Glutamatergic neuron (in vitro differentiated cells): ENCODE results near the gene IFNA13. TPM values are rescaled to one million over a fixed set of nuclear protein-coding genes. Genes with fewer than 3 reads are reported as not detected.
"Not testable (repeated sequence)": the region's sequence is repeated elsewhere in the genome, so short reads cannot be mapped to it uniquely, and the experiment has no call there.

Source experiments
- DNase-seq: peaks from one replicate; pipeline ENCODE4 v3.0.0; 2022
- H3K27ac Mint-ChIP-seq: one replicate; pipeline ENCODE4 v1.8.0; 2020; ENCODE audit warnings: mild to moderate bottlenecking, mixed read lengths, inconsistent platforms; ENCODE audit not compliant: unreplicated experiment
- H3K27me3 Mint-ChIP-seq: one replicate; pipeline ENCODE4 v1.8.0; 2020; ENCODE audit warnings: mild to moderate bottlenecking, moderate library complexity, mixed read lengths, inconsistent platforms; ENCODE audit not compliant: unreplicated experiment
- H3K36me3 Mint-ChIP-seq: one replicate; pipeline ENCODE4 v1.8.0; 2020; ENCODE audit warnings: mild to moderate bottlenecking, mixed read lengths, inconsistent platforms; ENCODE audit not compliant: unreplicated experiment
- H3K4me1 Mint-ChIP-seq: one replicate; pipeline ENCODE4 v1.8.0; 2020; ENCODE audit warnings: mild to moderate bottlenecking, low read depth, mixed read lengths, inconsistent platforms; ENCODE audit not compliant: unreplicated experiment
- H3K4me3 Mint-ChIP-seq: one replicate; pipeline ENCODE4 v1.8.0; 2020; ENCODE audit warnings: mild to moderate bottlenecking, mixed read lengths, inconsistent platforms; ENCODE audit not compliant: unreplicated experiment
- H3K9me3 Mint-ChIP-seq: one replicate; pipeline ENCODE4 v1.8.0; 2020; ENCODE audit warnings: mild to moderate bottlenecking, moderate library complexity, mixed read lengths, inconsistent platforms; ENCODE audit not compliant: unreplicated experiment
- CTCF ChIP-seq: fragments of 200-600 bp; sonication (generic); IDR thresholded peaks from one replicate; pipeline ENCODE4 v1.5.0; 2021; ENCODE audit not compliant: partially characterized antibody, unreplicated experiment
- total RNA-seq: library from RNA; stranded (reverse); fragmentation: NEBNext Ultra II Directional; extraction: Animal tissue kit (Norgen Biotek cat#: 25700); gene quantifications from one replicate; pipeline ENCODE4 v1.2.1, GENCODE V29; 2021; ENCODE audit not compliant: unreplicated experiment

The IFNA13 gene
- total RNA-seq, 1 donor from 2014 or later: not detected

- TF ChIP-seq CTCF: no peak
- DNase-seq: no peak
- Mint-ChIP-seq H3K4me3 (no peak overlapping the region), H3K4me1 (no peaks in the 10 kb centered on the region), H3K9me3 (no peaks in the 10 kb centered on the region), H3K27me3 (no peaks in the 10 kb centered on the region), H3K27ac (no peak overlapping the region), H3K36me3 (no peaks in the 10 kb centered on the region)
These were observed 15.8 kb upstream of the IFNA13 start for GRCh38 chr9:21383627-21384026.

- TF ChIP-seq CTCF: no peak
- Mint-ChIP-seq H3K9me3 (no peaks in the 10 kb centered on the region), H3K27me3 (no peaks in the 10 kb centered on the region), H3K4me1 (no peaks in the 10 kb centered on the region), H3K36me3 (no peaks in the 10 kb centered on the region), H3K4me3 (no peak overlapping the region), H3K27ac (no peak overlapping the region)
- DNase-seq: no peak
These were observed 13.8 kb upstream of the IFNA13 start for GRCh38 chr9:21381448-21382339.

- not testable (repeated sequence) for H3K4me1 Mint-ChIP-seq, H3K36me3 Mint-ChIP-seq, H3K4me3 Mint-ChIP-seq, DNase-seq, H3K9me3 Mint-ChIP-seq, H3K27me3 Mint-ChIP-seq, H3K27ac Mint-ChIP-seq
These were observed 3.6 kb upstream of the IFNA13 start for GRCh38 chr9:21371467-21371866.

- not testable (repeated sequence) for H3K36me3 Mint-ChIP-seq, H3K27me3 Mint-ChIP-seq, H3K9me3 Mint-ChIP-seq, DNase-seq, H3K27ac Mint-ChIP-seq, H3K4me3 Mint-ChIP-seq, H3K4me1 Mint-ChIP-seq
These were observed 688 bp downstream of the IFNA13 start for GRCh38 chr9:21367169-21367568.

- H3K9me3 Mint-ChIP-seq: peaks cover 2% of the 10 kb centered on the region
- TF ChIP-seq CTCF: no peak
- H3K4me3 Mint-ChIP-seq: no peak overlapping the region
- no peak overlapping the region for H3K27ac Mint-ChIP-seq
- no peak for DNase-seq
- H3K36me3 Mint-ChIP-seq: no peaks in the 10 kb centered on the region
- H3K27me3 Mint-ChIP-seq: no peaks in the 10 kb centered on the region
- H3K4me1 Mint-ChIP-seq: no peaks in the 10 kb centered on the region
These were observed 5.6 kb downstream of the IFNA13 start for GRCh38 chr9:21362287-21362686.
